ENCODE measurements around the gene KCNE2. TPM values are rescaled to one million over a fixed set of nuclear protein-coding genes. Genes with fewer than 3 reads are reported as not detected.

Gene KCNE2
- total RNA-seq, 1 experiment from 2014 or later = 0.39 TPM

DNA sequence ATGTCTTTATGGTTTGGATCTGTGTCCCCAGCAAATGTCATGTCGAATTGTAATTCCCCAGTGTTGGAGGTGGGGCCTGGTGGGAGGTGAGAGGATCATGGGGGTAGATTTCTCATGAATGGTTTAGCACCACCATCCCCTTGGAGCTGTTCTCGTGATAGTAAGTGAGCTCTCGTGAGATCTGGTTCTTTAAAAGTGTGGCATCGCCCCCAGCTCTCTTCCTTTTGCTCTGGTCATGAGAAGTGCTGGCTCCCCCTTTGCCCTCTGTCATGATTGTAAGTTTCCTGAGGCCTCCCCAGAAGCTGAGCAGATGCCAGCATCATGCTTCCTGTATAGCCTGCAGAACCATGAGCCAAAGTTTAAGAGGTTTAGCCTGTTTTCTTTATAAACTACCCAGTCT is 11.2 kb upstream of the KCNE2 start:
- ChIA-PET POLR2A (ENCODE audit: low non-redundant PET) (no interaction called here), CTCF (interaction anchor here (3.5 kb wide), 1 partner anchor 428 kb away, joined by 12 read pairs; no protein-coding TSS in a partner anchor)
- no peaks in the 10 kb centered on the region for H3K27me3 ChIP-seq (replicated peaks; ENCODE audit: insufficient read depth, low read depth, low read length, poor library complexity)
- H3K9me3 ChIP-seq (ENCODE audit: low read depth, low read length, poor library complexity, severe bottlenecking) = no peaks in the 10 kb centered on the region
- no TSS peak for BruUV-seq (replicated peaks)
- H3K27ac ChIP-seq (ENCODE audit: low read depth, low read length, poor library complexity, severe bottlenecking) = no peak overlapping the region
- no peak for TF ChIP-seq EZH2 (IDR thresholded peaks at IDR 0.05; ENCODE audit: borderline replicate concordance, low read depth, low read length, poor library complexity, severe bottlenecking)
- TF ChIP-seq, protein P1, sequence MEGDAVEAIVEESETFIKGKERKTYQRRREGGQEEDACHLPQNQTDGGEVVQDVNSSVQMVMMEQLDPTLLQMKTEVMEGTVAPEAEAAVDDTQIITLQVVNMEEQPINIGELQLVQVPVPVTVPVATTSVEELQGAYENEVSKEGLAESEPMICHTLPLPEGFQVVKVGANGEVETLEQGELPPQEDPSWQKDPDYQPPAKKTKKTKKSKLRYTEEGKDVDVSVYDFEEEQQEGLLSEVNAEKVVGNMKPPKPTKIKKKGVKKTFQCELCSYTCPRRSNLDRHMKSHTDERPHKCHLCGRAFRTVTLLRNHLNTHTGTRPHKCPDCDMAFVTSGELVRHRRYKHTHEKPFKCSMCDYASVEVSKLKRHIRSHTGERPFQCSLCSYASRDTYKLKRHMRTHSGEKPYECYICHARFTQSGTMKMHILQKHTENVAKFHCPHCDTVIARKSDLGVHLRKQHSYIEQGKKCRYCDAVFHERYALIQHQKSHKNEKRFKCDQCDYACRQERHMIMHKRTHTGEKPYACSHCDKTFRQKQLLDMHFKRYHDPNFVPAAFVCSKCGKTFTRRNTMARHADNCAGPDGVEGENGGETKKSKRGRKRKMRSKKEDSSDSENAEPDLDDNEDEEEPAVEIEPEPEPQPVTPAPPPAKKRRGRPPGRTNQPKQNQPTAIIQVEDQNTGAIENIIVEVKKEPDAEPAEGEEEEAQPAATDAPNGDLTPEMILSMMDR (conservative IDR thresholded peaks at IDR 0.05; ENCODE audit: low read depth, low read length) = no peak
- intact Hi-C loops (cut with micrococcal nuclease; ENCODE audit: unreplicated experiment) = no loop called here
- no peaks in the 10 kb centered on the region for H3K36me3 ChIP-seq (ENCODE audit: insufficient read depth, low read length, poor library complexity, severe bottlenecking)
- no peaks in the 10 kb centered on the region for H3K4me1 ChIP-seq (ENCODE audit: insufficient read depth, low read length, poor library complexity, severe bottlenecking)
- no peak for DNase-seq (ENCODE audit: low spot score)
- no peak overlapping the region for H3K4me3 ChIP-seq (ENCODE audit: low read depth, low read length, poor library complexity, severe bottlenecking)

DNA sequence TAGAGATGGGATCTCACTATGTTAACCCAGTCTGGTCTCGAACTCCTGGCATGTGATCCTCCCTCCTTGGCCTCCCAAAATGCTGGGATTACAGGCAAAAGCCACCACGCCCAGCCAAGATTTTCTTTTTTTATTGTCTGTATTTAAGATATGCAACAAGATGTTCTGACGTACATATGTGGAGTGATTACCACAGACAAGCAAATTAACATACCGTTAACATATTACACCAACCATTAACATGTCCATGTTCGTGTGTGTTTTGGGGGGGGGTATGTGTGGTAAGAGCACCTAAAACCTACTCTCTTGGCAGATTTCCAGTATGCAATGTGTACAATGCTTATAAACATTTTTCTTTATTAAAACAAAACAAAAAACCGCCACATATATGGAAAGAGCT is 10.6 kb upstream of the KCNE2 start:
- intact Hi-C loops (cut with micrococcal nuclease; ENCODE audit: unreplicated experiment) = no loop called here
- Histone ChIP-seq H3K9me3 (ENCODE audit: low read depth, low read length, poor library complexity, severe bottlenecking) (no peaks in the 10 kb centered on the region), H3K4me3 (ENCODE audit: low read depth, low read length, poor library complexity, severe bottlenecking) (no peak overlapping the region), H3K36me3 (ENCODE audit: insufficient read depth, low read length, poor library complexity, severe bottlenecking) (no peaks in the 10 kb centered on the region), H3K4me1 (ENCODE audit: insufficient read depth, low read length, poor library complexity, severe bottlenecking) (no peaks in the 10 kb centered on the region), H3K27ac (ENCODE audit: low read depth, low read length, poor library complexity, severe bottlenecking) (no peak overlapping the region), H3K27me3 (replicated peaks; ENCODE audit: insufficient read depth, low read depth, low read length, poor library complexity) (no peaks in the 10 kb centered on the region)
- ChIA-PET POLR2A (ENCODE audit: low non-redundant PET) (no interaction called here), CTCF (interaction anchor here (3.5 kb wide), 1 partner anchor 429 kb away, joined by 12 read pairs; no protein-coding TSS in a partner anchor)
- no peak for TF ChIP-seq EZH2 (IDR thresholded peaks at IDR 0.05; ENCODE audit: borderline replicate concordance, low read depth, low read length, poor library complexity, severe bottlenecking)
- TF ChIP-seq, protein P1 (conservative IDR thresholded peaks at IDR 0.05; ENCODE audit: low read depth, low read length) = no peak
- no TSS peak for BruUV-seq (replicated peaks)
- no peak for DNase-seq (ENCODE audit: low spot score)

DNA sequence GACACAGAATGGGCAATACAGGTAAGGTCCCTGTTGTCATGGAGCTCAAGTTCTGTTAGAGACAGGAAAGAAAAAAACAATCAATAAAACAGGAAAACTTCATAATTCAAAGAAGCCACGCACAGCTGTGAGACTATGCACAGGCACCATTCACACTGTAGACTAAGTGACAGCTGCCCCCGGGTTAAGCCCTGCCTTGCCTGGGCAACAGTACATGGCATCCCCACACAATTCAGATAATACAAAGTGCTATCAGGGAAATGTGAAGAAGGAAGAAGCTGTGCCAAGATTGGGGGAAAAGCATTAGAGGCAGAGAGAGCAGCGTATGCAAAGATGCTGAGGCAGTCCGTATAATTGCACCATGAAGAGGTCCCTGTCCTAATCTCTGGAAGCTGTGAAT is 9.0 kb upstream of the KCNE2 start:
- intact Hi-C loops (cut with micrococcal nuclease; ENCODE audit: unreplicated experiment) = no loop called here
- Histone ChIP-seq H3K9me3 (ENCODE audit: low read depth, low read length, poor library complexity, severe bottlenecking) (no peaks in the 10 kb centered on the region), H3K27ac (ENCODE audit: low read depth, low read length, poor library complexity, severe bottlenecking) (no peak overlapping the region), H3K27me3 (replicated peaks; ENCODE audit: insufficient read depth, low read depth, low read length, poor library complexity) (peaks cover 5% of the 10 kb centered on the region), H3K36me3 (ENCODE audit: insufficient read depth, low read length, poor library complexity, severe bottlenecking) (no peaks in the 10 kb centered on the region), H3K4me1 (ENCODE audit: insufficient read depth, low read length, poor library complexity, severe bottlenecking) (no peaks in the 10 kb centered on the region), H3K4me3 (ENCODE audit: low read depth, low read length, poor library complexity, severe bottlenecking) (no peak overlapping the region)
- DNase-seq (ENCODE audit: low spot score) = no peak
- ChIA-PET POLR2A (ENCODE audit: low non-redundant PET) (interaction anchor here (0.6 kb wide), 1 partner anchor 432 kb away, joined by 3 read pairs; no protein-coding TSS in a partner anchor), CTCF (interaction anchor here (3.5 kb wide), 1 partner anchor 430 kb away, joined by 12 read pairs; no protein-coding TSS in a partner anchor)
- TF ChIP-seq, protein P1 (conservative IDR thresholded peaks at IDR 0.05; ENCODE audit: low read depth, low read length) = no peak
- no peak for TF ChIP-seq EZH2 (IDR thresholded peaks at IDR 0.05; ENCODE audit: borderline replicate concordance, low read depth, low read length, poor library complexity, severe bottlenecking)
- no TSS peak for BruUV-seq (replicated peaks)

Data from A673 (cell line).